Stimulated activated CD4-positive, alpha-beta T cell treated with anti-CD3 and anti-CD28 coated beads, Interleukin-4, amount 100 ng/mL, for 24 hours (primary cell): Measurements from ENCODE around the gene PGBD1.

Source experiments
- DNase-seq: peaks from one replicate; pipeline ENCODE4 v3.0.0-alpha.2; 2020

Gene PGBD1

GRCh38 chr6:28336284-28337120, 55.1 kb downstream of the PGBD1 start:
- DNase-seq: peak; percentile 11

DNA sequence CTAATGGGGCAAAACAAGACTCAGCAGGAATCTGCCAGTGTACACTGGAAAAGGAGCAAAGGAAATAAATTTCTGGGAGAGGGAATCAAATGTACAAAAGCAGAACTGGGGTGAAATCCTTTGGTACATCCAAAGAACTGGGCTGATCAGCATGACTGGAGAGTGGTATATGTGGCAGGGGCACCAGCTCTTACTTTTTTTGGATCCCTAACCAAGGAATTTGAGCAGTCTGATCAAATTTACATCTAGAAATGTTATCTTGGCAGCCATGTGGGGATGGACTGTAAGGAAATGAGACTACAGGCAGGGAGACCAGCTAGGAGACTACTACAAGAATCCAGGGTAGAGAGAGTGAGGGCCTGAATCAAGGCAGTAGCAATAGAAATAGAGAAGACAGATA, 55.7 kb downstream of the PGBD1 start:
- DNase-seq: no peak

DNA sequence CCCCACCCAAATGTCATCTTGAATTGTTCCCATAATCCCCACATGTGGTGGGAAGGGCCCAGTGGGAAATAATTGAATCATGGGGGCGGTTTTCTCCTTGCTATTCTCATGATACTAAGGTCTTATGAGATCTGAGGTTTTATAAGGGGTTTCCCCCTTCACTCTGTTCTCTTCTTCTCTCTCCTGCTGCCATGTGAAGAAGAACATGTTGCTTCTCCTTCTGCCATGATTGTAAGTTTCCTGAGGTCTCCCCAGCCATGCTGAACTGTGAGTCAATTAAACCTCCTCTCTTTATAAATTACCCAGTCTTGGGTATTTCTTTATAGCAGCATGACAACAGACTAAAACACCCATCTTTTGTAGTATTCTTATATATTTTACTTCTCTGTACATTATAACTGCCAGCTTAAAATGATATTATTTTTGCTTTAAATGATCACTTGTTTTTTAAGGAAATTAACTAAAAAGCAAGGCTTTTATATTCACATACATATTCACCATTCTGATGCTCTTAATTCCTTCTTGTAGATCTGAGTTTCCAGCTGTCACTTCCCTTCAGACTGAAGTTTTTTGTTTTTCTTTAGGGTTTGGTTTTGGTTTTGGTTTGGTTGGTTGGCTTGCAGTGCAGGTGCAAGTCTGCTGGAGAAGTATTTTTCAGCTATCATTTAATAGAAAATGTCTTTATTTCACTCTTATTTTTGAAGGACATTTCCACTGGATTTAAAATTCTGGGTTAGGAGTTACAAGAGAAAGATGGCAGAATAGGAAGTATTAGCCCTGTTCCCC, 59.1 kb downstream of the PGBD1 start:
- no peak for DNase-seq

DNA sequence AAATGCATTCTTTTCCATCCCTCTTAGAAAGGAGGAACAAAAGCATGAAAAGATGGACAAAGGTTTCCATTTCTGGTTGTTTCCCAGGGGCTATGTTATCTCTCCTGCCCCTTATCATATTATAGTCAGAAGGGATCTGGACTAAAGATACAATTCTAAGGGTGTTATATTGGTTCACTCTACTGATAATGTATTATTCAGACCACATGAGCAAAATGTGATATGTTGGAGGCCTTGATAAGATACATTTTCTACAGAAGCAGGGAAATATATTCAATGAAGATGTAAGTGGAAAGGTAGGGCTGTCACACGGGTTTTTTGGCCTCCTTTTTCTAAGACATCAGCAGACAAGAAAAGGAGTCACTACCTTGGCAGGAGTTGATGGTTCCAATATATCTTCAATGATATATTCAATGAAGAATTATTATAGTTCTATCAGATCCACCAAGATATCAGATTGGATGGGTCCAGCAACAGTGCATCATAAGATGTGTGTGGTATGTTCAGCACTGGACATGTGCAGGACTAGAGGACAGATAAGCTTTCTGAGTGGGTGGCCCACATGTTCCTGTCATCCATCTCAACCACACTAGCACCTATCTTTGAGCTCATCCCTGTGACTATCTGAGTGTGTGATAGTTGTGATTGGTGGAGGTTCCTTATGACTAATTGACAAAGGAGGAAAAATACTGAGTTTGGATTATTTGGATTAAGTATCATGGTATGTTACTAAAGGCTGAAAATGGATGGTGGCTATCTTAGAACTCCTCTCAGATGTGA, 62.7 kb downstream of the PGBD1 start:
- no peak for DNase-seq

DNA sequence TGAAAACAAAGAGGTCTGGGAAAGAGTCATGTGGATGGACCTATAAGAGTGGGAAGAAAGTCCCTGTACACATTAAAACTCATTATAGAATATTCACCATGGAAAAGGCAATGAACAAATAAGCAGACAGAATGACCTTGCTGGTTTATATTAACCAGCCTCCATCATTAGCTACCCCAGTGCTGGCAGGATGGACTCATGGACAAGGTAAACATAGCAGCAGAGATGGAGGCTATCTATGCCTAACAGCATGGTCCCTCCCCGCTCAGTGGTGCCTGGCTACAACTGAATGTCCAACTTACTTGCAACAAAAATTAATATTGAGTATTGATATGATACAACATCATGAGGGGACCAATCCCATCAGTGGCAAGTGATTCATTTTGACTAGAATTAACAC, 63.8 kb downstream of the PGBD1 start:
- no peak for DNase-seq

GRCh38 chr6:28347119-28347518, 65.7 kb downstream of the PGBD1 start:
- DNase-seq: no peak

- no peak for DNase-seq
Measured at GRCh38 chr6:28349344-28349891, 68.0 kb downstream of the PGBD1 start.

DNA sequence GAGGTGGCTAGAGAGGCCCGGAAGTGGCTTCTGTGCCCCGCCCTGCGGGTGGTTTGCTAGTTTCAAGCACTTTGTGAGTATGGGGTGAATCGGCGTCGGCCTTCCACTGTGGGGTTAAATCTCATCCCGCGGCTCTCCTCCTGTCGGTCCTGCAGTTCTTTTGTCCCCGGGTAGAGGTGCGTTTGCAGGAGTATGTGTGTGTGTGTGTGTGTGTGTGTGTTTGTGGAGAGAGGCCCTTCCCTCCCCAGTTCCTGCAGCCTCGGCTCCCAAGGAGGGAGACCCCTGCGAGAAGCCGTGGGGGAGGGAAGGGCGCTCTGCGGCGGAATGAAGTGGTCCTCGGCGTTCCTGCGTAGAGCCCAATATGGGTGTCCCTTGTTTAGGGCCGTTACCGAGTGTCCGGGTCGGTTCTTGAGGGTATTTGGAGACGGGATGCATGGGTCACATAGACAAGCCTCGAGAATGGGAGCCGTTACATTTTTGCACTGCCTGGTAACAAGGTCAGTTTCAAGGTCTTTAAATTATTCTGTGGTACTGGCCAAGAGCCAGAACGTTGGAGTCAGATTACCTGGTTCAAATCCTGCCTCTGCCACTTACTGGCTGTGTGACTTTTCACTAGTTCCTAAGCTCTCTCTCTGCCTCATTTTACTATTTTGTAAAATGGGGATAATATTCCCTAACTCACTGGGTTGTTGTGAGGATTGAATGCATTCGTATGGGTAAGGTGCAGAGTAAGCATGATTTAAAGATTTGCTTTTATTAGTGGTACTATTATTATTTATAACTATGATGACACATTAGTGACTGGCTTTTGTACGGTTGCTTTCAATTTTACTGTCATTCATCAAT, 68.7 kb downstream of the PGBD1 start, which contains the start of gene ZKSCAN3:
Gene ZKSCAN3, plus strand, starts transcription at position 56 of the 846 bp plus-strand sequence. CDS start 9,640 bp downstream, outside the sequence.
- peak; percentile 90 for DNase-seq

DNA sequence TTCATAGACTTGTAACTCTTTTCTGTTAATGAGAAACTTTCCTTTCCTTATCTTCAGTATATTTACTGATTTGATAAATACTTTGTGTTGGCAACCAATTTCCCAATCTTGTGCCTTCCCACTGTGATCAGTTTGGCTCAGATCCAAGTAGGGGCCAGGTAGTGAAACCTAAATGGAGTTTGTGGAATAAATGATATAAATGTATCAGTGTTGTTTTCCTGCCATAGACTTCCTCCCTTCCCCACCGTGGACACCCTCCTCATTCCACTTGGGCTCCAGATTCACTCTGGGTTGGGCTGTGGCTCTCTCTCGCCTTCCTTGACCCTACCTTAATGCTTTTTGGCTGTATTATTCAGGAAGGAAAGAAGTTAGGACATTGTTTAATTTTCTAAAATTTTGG, 69.7 kb downstream of the PGBD1 start:
- DNase-seq: no peak

- no peak for DNase-seq
Measured at GRCh38 chr6:28351493-28351925, 70.1 kb downstream of the PGBD1 start.
